IMR-90 (cell line): ENCODE data around the gene AOPEP. TPM values are rescaled to one million over a fixed set of nuclear protein-coding genes. Genes with fewer than 3 reads are reported as not detected.
A peak's percentile ranks its signal among the peaks of the same experiment; 100 is the strongest.

Experiments used
- ATAC-seq: fragments of 200-7000 bp; cut with Tn5 transposase; 2 replicates; pipeline ENCODE4 v1.9.1; 2020; ENCODE audit warnings: low read depth, mild to moderate bottlenecking, moderate library complexity
- BruUV-seq: library from RNA; stranded (reverse); fragments of 400-500 nt; replicated peaks from 2 replicates; lab custom pipeline; 2021; lab: Mats Ljungman, UMichigan
- CTCF ChIA-PET: fragments of 300-600 bp; formaldehyde crosslinking; extraction: SDS; loops from one replicate; lab custom pipeline; 2021; ENCODE audit warnings: antibody characterized with exemption; lab: Yijun Ruan, JAX
- POLR2A ChIA-PET: fragments of 300-600 bp; sonication (Branson Sonifier 250); formaldehyde crosslinking; loops from one replicate; lab custom pipeline; 2022; ENCODE audit warnings: antibody characterized with exemption; ENCODE audit not compliant: unreplicated experiment; lab: Charles Lee
- DNase-seq: peaks from one replicate; pipeline ENCODE4 v3.0.0; 2013
- H2AFZ ChIP-seq: replicated peaks from 2 replicates; pipeline ENCODE3; 2013; ENCODE audit warnings: low read length, mild to moderate bottlenecking; ENCODE audit not compliant: poor library complexity
- H2AK5ac ChIP-seq: 2 replicates; pipeline ENCODE4 v1.6.1; 2013; ENCODE audit warnings: low read depth, low read length, inconsistent platforms
- H2AK9ac ChIP-seq: replicated peaks from 2 replicates; pipeline ENCODE3; 2013; ENCODE audit warnings: mild to moderate bottlenecking, low read depth, low read length, moderate library complexity; ENCODE audit not compliant: poor library complexity
- H2BK120ac ChIP-seq: 2 replicates; pipeline ENCODE4 v1.6.1; 2013; ENCODE audit warnings: low read depth, low read length, inconsistent platforms
- H2BK15ac ChIP-seq: 3 replicates; pipeline ENCODE4 v1.6.1; 2013; ENCODE audit warnings: low read depth, low read length, inconsistent platforms
- H2BK20ac ChIP-seq: 2 replicates; pipeline ENCODE4 v1.6.1; 2013; ENCODE audit warnings: low read depth, mild to moderate bottlenecking, inconsistent platforms, low read length, moderate library complexity
- H2BK5ac ChIP-seq: 2 replicates; pipeline ENCODE4 v1.6.1; 2013; ENCODE audit warnings: mild to moderate bottlenecking, low read depth, low read length, inconsistent platforms; ENCODE audit not compliant: poor library complexity, severe bottlenecking
- H3K14ac ChIP-seq: replicated peaks from 2 replicates; pipeline ENCODE4 v1.6.1; 2013; ENCODE audit warnings: low read depth, low read length, inconsistent platforms
- H3K18ac ChIP-seq: 2 replicates; pipeline ENCODE4 v1.6.1; 2013; ENCODE audit warnings: low read depth, low read length, control low read depth
- H3K23ac ChIP-seq: 2 replicates; pipeline ENCODE4 v1.6.1; 2013; ENCODE audit warnings: low read depth, low read length, inconsistent platforms
- H3K27ac ChIP-seq: 2 replicates; pipeline ENCODE4 v1.5.1; 2013; ENCODE audit warnings: mild to moderate bottlenecking, control low read depth, low read length; ENCODE audit not compliant: insufficient read depth
- H3K27me3 ChIP-seq: 2 replicates; pipeline ENCODE4 v1.6.1; 2013; ENCODE audit warnings: low read length; ENCODE audit not compliant: control insufficient read depth, insufficient read depth
- H3K36me3 ChIP-seq: 2 replicates; pipeline ENCODE4 v1.6.1; 2013; ENCODE audit warnings: low read length, mixed read lengths; ENCODE audit not compliant: control insufficient read depth, insufficient read depth
- H3K4ac ChIP-seq: 2 replicates; pipeline ENCODE4 v1.6.1; 2013; ENCODE audit warnings: low read depth, low read length, inconsistent platforms
- H3K4me1 ChIP-seq: 2 replicates; pipeline ENCODE4 v1.6.1; 2013; ENCODE audit warnings: low read length, mixed read lengths; ENCODE audit not compliant: control insufficient read depth, insufficient read depth
- H3K4me2 ChIP-seq: 2 replicates; pipeline ENCODE4 v1.6.1; 2013; ENCODE audit warnings: low read depth, mild to moderate bottlenecking, control low read depth, low read length, moderate library complexity
- H3K4me3 ChIP-seq: 2 replicates; pipeline ENCODE4 v1.5.1; 2013; ENCODE audit warnings: low read depth, mild to moderate bottlenecking, control low read depth, low read length, moderate library complexity; ENCODE audit not compliant: insufficient read depth
- H3K56ac ChIP-seq: 2 replicates; pipeline ENCODE4 v1.6.1; 2013; ENCODE audit warnings: low read length, inconsistent platforms; ENCODE audit not compliant: insufficient read depth; ENCODE audit errors: extremely low read depth
- H3K79me1 ChIP-seq, 2 experiments: 2 replicates each; pipeline ENCODE4 v1.6.1; 2013; ENCODE audit warnings: low read length in 2 of 2, inconsistent platforms in 1 of 2, low read depth in 1 of 2
- H3K9ac ChIP-seq: 2 replicates; pipeline ENCODE4 v1.6.1; 2013; ENCODE audit warnings: low read depth, low read length, control low read depth
- H3K9me1 ChIP-seq: 2 replicates; pipeline ENCODE4 v1.6.1; 2013; ENCODE audit warnings: low read length, inconsistent platforms; ENCODE audit not compliant: insufficient read depth
- H3K9me3 ChIP-seq: 2 replicates; pipeline ENCODE4 v1.6.1; 2013; ENCODE audit warnings: low read length; ENCODE audit not compliant: control insufficient read depth, insufficient read depth
- H4K20me1 ChIP-seq: 2 replicates; pipeline ENCODE4 v1.6.1; 2013; ENCODE audit warnings: low read length, inconsistent platforms; ENCODE audit not compliant: insufficient read depth
- H4K5ac ChIP-seq: 2 replicates; pipeline ENCODE4 v1.6.1; 2013; ENCODE audit warnings: mild to moderate bottlenecking, low read depth, low read length, control low read depth
- H4K8ac ChIP-seq, 2 experiments: 2 replicates each; pipeline ENCODE4 v1.6.1; 2013; ENCODE audit warnings: low read depth in 2 of 2, low read length in 2 of 2, control low read depth in 1 of 2, inconsistent platforms in 1 of 2
- H4K91ac ChIP-seq: 2 replicates; pipeline ENCODE4 v1.6.1; 2013; ENCODE audit warnings: low read depth, low read length, inconsistent platforms; ENCODE audit not compliant: insufficient read depth
- MAFK ChIP-seq: IDR thresholded peaks from 2 replicates; pipeline ENCODE4 v1.6.1; 2012; ENCODE audit warnings: low read depth, low read length, improper control_type of control experiment
- MXI1 ChIP-seq: IDR thresholded peaks from 2 replicates; pipeline ENCODE4 v1.6.1; 2012; ENCODE audit warnings: low read depth, mild to moderate bottlenecking, low read length, moderate library complexity, borderline replicate concordance
- POLR2A ChIP-seq: IDR thresholded peaks from 2 replicates; pipeline ENCODE4 v1.6.1; 2012; ENCODE audit warnings: mild to moderate bottlenecking, low read depth, low read length
- SMC3 ChIP-seq: fragments of 150-350 bp; IDR thresholded peaks from 2 replicates; pipeline ENCODE4 v1.6.1; 2016; ENCODE audit warnings: low read depth, mild to moderate bottlenecking, antibody characterized with exemption, low read length, moderate library complexity
- WGBS, 2 experiments: methylation state at CpG; one replicate each; pipeline versions ENCODE4 v1.1.5 to v1.1.7; 2013; ENCODE audit warnings: missing lambda C conversion rate in 2 of 2; ENCODE audit not compliant: insufficient read length in 1 of 2; ENCODE audit errors: extremely low coverage in 2 of 2; 5-methylcytosine and 5-hydroxymethylcytosine counted together
- dilution Hi-C: fragments of 300-500 bp; cut with HindIII; formaldehyde crosslinking; loops from one replicate; pipeline ENCODE4 v1.14.3; 2018; ENCODE audit warnings: low sequenced_read_pairs; ENCODE audit not compliant: unreplicated experiment
- in situ Hi-C: fragments of 300-500 bp; cut with MboI; formaldehyde crosslinking; loops from 3 replicates; pipeline ENCODE4 v1.14.3; 2019; ENCODE audit warnings: low sequenced_read_pairs, inconsistent platforms, mixed read lengths
- intact Hi-C: fragments of 100-400 bp; cut with micrococcal nuclease; formaldehyde crosslinking; loops from 2 replicates; pipeline ENCODE4 v1.10.0; 2022
- polyA plus RNA-seq, 3 experiments: library from polyadenylated mRNA; depleted of rRNA; stranded (reverse); fragments of >200 nt; gene quantifications; 2 replicates each; pipeline ENCODE4 v1.2.3, GENCODE V29; 2012; ENCODE audit warnings: low replicate concordance in 1 of 3
- total RNA-seq: library from RNA; depleted of rRNA; stranded (reverse); fragments of >200 nt; gene quantifications from 2 replicates; pipeline ENCODE4 v1.2.3, GENCODE V29; 2012

Gene AOPEP
- total and polyA plus RNA-seq, 2 of the 4 experiments (the other 2 are of a cell fraction) = 34.9 to 38.7 TPM

DNA sequence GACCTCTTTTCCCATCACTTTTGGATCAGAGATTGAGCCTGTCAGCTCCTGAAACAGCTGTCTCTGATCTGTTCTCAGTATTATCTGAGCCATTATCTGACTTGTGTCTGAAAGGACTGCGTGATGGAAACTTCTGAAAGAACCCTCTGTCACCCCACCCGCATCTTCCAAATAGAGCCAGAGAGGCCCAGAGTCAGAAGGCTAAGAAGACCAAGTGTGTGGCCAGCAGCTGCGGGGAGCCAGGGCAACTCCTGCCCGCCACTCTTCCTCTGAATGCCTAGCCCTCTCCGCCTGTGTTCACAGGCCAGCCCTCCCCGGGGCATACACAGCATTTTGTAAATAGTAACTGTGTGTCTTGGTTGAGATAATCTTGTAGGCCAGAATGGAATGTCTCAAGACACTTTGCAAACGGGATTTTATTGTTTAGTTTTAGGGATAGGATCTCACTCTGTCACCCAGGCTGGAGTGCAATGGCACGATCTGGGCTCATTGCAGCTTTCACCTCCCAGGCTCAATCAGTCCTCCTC lies 92.7 kb downstream of the AOPEP start:
- intact Hi-C loops (no loop called here), in situ Hi-C loops (no loop called here), dilution Hi-C loops (no loop called here)
- Histone ChIP-seq H3K36me3 (peaks cover 2% of the 10 kb centered on the region; the same call in 1 of the 2 replicates), H3K9ac (no peak overlapping the region), H4K91ac (no peak overlapping the region), H2BK15ac (no peak overlapping the region), H2AFZ (peak overlapping the region; percentile 56), H3K79me1 (peaks cover 0 to 3% of the 10 kb centered on the region in 2 experiments; a peak in 1 of 4 replicates), H2AK5ac (peak overlapping the region; percentile 13; the same call in 1 of the 2 replicates), H2BK5ac (no peak overlapping the region), H3K14ac (no peak overlapping the region), H3K4me3 (no peak overlapping the region), H3K4ac (peak overlapping the region; percentile 17; the same call in 1 of the 2 replicates), H3K4me1 (peaks cover 14% of the 10 kb centered on the region), H3K9me1 (peaks cover 8% of the 10 kb centered on the region), H3K18ac (no peak overlapping the region; the same call in 1 of the 2 replicates), H2BK120ac (no peak overlapping the region), H3K23ac (no peak overlapping the region), H2AK9ac (no peak overlapping the region), H3K4me2 (no peak overlapping the region), H3K9me3 (no peaks in the 10 kb centered on the region), H2BK20ac (no peak overlapping the region), H3K27me3 (no peaks in the 10 kb centered on the region), H3K56ac (no peak overlapping the region), H3K27ac (no peak overlapping the region), H4K8ac (no peak overlapping the region), H4K5ac (no peak overlapping the region), H4K20me1 (peaks cover 9% of the 10 kb centered on the region; the same call in 1 of the 2 replicates)
- no peak for TF ChIP-seq POLR2A
- no peak for TF ChIP-seq MXI1
- TF ChIP-seq SMC3 = no peak
- no peak for TF ChIP-seq MAFK
- DNase-seq (no peak), ATAC-seq (peak; percentile 34)
- WGBS, 2 experiments = 66% methylated on average over 3 of the region's 8 CpGs; no CpG with 5 or more reads in 1 of the 2 experiments
- BruUV-seq = no TSS peak
- CTCF ChIA-PET = interaction anchor here (0.6 kb wide), 1 partner anchor 15 kb away, joined by 3 read pairs; no protein-coding TSS in a partner anchor
- POLR2A ChIA-PET = interaction anchor here (0.6 kb wide), 2 partner anchors 14 to 26 kb away, joined by 3 to 5 read pairs; no protein-coding TSS in a partner anchor
